HG02610 (cell line): ENCODE data around the gene SLC9A3.

Experiments used
- ATAC-seq: cut with Tn5 transposase; IDR thresholded peaks from one replicate; pipeline ENCODE4 v1.9.1; 2021; ENCODE audit warnings: mild to moderate bottlenecking, moderate library complexity; ENCODE audit not compliant: unreplicated experiment

SLC9A3 gene

DNA sequence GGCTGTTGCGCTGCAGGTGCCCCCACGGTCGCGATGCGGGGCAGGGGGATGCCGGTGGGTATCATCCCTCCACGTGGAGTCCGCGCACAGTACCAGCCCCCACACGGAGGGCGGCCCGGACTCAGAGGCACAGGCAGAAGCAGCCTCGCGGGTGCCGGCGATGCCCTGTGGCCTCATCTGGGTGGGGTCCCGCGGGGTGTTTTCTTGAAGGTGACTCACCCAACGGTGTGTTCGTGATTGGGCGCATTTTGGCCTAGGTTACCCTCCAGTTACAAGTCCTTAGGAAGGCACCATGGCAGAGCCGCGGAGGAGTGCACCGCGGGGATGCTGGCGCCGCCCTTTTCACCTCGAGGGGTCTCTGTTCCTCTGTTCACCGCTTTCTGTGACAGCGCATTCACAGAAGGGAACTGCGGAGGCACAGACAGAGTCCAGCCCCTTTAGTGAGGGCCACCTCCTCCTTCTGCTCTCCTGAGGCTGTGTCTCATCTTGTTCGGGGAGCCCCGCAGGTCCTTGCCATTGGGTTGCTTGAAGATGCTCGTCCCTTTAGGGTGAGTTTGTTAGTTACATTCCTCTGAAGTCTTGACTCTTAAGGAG lies 102.9 kb downstream of the SLC9A3 start:
- ATAC-seq = no peak

DNA sequence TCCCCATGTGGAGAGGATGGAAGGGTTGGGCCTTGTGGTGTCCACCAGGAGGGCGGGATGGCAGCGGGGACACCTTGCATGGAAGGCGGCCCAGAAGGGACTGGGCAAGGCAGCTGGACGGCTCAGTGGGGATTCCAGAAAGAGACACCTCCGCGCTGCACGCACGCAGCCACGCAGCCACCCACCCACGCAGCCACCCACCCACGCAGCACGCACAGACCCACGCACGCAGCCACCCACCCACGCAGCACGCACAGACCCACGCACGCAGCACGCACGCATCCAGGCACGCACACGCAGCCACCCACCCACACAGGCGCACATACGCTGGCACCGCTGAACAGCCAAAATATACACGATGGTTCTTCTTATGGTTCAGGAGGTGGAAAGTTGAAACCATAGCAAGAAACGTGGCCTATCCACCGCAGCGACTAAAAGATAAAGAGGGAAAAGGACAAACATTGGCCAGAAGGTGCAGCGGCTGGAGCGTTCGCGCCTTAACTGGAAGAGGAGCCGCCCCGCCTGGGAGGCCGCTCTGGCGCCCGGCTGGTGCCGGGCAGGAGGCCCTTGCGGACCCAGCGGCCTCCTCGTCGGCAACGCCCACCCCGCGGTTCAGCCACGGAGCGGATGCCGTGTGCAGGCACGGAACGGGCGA lies 103.5 kb downstream of the SLC9A3 start:
- no peak for ATAC-seq
